GM12878 (cell line): ENCODE measurements around the gene SPRY1. TPM values are rescaled to one million over a fixed set of nuclear protein-coding genes. Genes with fewer than 3 reads are reported as not detected.

ENCODE experiments used
- ATAC-seq: fragments of 200-7000 bp; cut with Tn5 transposase; 3 replicates; pipeline ENCODE4 v1.9.1; 2020; ENCODE audit warnings: mild to moderate bottlenecking, moderate library complexity
- BruUV-seq: library from RNA; stranded (reverse); fragments of 400-500 nt; replicated peaks from 2 replicates; lab custom pipeline; 2021; lab: Mats Ljungman, UMichigan
- CTCF ChIA-PET: fragments of 300-600 bp; sonication (Branson Sonifier 250); formaldehyde crosslinking; extraction: SDS; loops from one replicate; lab custom pipeline; 2021; ENCODE audit warnings: inconsistent platforms; lab: Yijun Ruan, JAX
- POLR2A ChIA-PET: fragments of 350-600 bp; formaldehyde crosslinking; extraction: SDS; loops from one replicate; lab custom pipeline; 2021; ENCODE audit warnings: inconsistent platforms; lab: Charles Lee
- RAD21 ChIA-PET: fragments of 300-600 bp; sonication (Branson Sonifier 250); formaldehyde crosslinking; loops from one replicate; lab custom pipeline; 2023; ENCODE audit warnings: antibody characterized with exemption; ENCODE audit not compliant: unreplicated experiment; lab: Charles Lee
- SMC1A ChIA-PET: fragments of 300-600 bp; sonication (Branson Sonifier 250); formaldehyde crosslinking; loops from one replicate; lab custom pipeline; 2023; ENCODE audit not compliant: unreplicated experiment, uncharacterized antibody; lab: Charles Lee
- DNase-seq: peaks from one replicate; pipeline ENCODE4 v3.0.0-alpha.2; 2011; ENCODE audit warnings: low read depth, low spot score
- FAIRE-seq: peaks from 3 replicates; lab custom pipeline; 2011; peaks lifted over from hg19 to GRCh38; lab: Jason Lieb, UNC
- H2AFZ ChIP-seq: 2 replicates; pipeline ENCODE4 v1.6.0; 2011; ENCODE audit warnings: low read depth, low read length, control low read depth; ENCODE audit not compliant: control insufficient read depth
- H3K27ac ChIP-seq: 2 replicates; pipeline ENCODE4 v1.5.1; 2011; ENCODE audit warnings: control low read depth; ENCODE audit not compliant: control insufficient read depth, insufficient read depth
- H3K27me3 ChIP-seq, 2 experiments: replicated peaks in 1 of 2; 2 replicates each; pipeline versions ENCODE4 v1.6.0 to v1.6.1; 2011; ENCODE audit warnings: low read length in 1 of 2; ENCODE audit not compliant: control insufficient read depth in 2 of 2, insufficient read depth in 2 of 2
- H3K36me3 ChIP-seq, 2 experiments: 2 replicates each; pipeline ENCODE4 v1.5.1; 2011; ENCODE audit warnings: low read length in 1 of 2; ENCODE audit not compliant: control insufficient read depth in 2 of 2, insufficient read depth in 2 of 2
- H3K4me1 ChIP-seq: 2 replicates; pipeline ENCODE4 v1.6.1; 2011; ENCODE audit warnings: mild to moderate bottlenecking, low read length, moderate library complexity, mixed read lengths; ENCODE audit not compliant: control insufficient read depth, insufficient read depth
- H3K4me2 ChIP-seq: 2 replicates; pipeline ENCODE4 v1.6.0; 2011; ENCODE audit warnings: control low read depth; ENCODE audit not compliant: control insufficient read depth, insufficient read depth
- H3K4me3 ChIP-seq: fragments of 200-600 bp; sonication (generic); 2 replicates; pipeline ENCODE4 v1.5.1; 2016
- H3K79me2 ChIP-seq: 2 replicates; pipeline ENCODE4 v1.6.0; 2011; ENCODE audit warnings: low read length; ENCODE audit not compliant: control insufficient read depth, insufficient read depth
- H3K9ac ChIP-seq: 2 replicates; pipeline ENCODE4 v1.8.0; 2011; ENCODE audit warnings: low read length, control low read depth, mixed read lengths; ENCODE audit not compliant: control insufficient read depth, insufficient read depth
- H3K9me3 ChIP-seq: replicated peaks from 3 replicates; pipeline ENCODE4 v1.5.1; 2011; ENCODE audit warnings: mild to moderate bottlenecking, low read length; ENCODE audit not compliant: control insufficient read depth, insufficient read depth
- H4K20me1 ChIP-seq: 2 replicates; pipeline ENCODE4 v1.6.0; 2011; ENCODE audit not compliant: control insufficient read depth, insufficient read depth
- IKZF2 ChIP-seq, 2 experiments: fragments of 450-650 bp; IDR thresholded peaks; 2 replicates each; pipeline ENCODE4 v1.6.1; 2017; ENCODE audit warnings: mild to moderate bottlenecking in 2 of 2, moderate library complexity in 2 of 2
- WGBS: methylation state at CpG from one replicate; pipeline ENCODE4 v1.1.6; 2016; ENCODE audit warnings: low lambda C conversion rate; ENCODE audit not compliant: insufficient replicate concordance, insufficient coverage; ENCODE audit errors: missing lambda C conversion rate; 5-methylcytosine and 5-hydroxymethylcytosine counted together
- in situ Hi-C: fragments of 300-500 bp; cut with MboI; formaldehyde crosslinking; loops from 9 replicates; pipeline ENCODE4 v1.14.3; 2018; ENCODE audit warnings: mixed read lengths
- intact Hi-C: fragments of 100-400 bp; cut with micrococcal nuclease; formaldehyde crosslinking; loops from one replicate; pipeline ENCODE4 v1.14.2; 2022; ENCODE audit not compliant: unreplicated experiment
- polyA plus RNA-seq, 11 experiments: library from polyadenylated mRNA; depleted of rRNA in 4 of 11; unstranded in 6 of 11; stranded (reverse) in 5 of 11; fragments of >200 nt; fragmentation: Nextera tagmentation in 4 of 11; fragmentation: Illumina TruSeq in 1 of 11; extraction: Ambion mirVana in 4 of 11; extraction: Trizol in 1 of 11; gene quantifications; 1 replicate in 1 of 11; 2 replicates in 10 of 11; pipeline versions ENCODE4 v1.2.1 to v1.2.3, GENCODE V29; 2011 to 2016; ENCODE audit warnings: inconsistent platforms in 2 of 11, missing spikeins in 2 of 11, low read depth in 1 of 11
- total RNA-seq, 4 experiments: library from RNA; depleted of rRNA in 3 of 4; stranded (reverse); fragments of >200 nt in 3 of 4; fragmentation: Illumina TruSeq in 1 of 4; extraction: Trizol in 1 of 4; gene quantifications; 2 replicates each; pipeline versions ENCODE4 v1.2.1 to v1.2.3, GENCODE V29; 2013 to 2021
- TF ChIP-seq, protein P1 (sequence below): IDR thresholded peaks from 2 replicates; pipeline ENCODE4 v1.6.1; 2011; ENCODE audit warnings: low read depth, low read length, improper control_type of control experiment, borderline replicate concordance
- TF ChIP-seq, protein P2 (sequence below): fragments of 450-650 bp; formaldehyde crosslinking; IDR thresholded peaks from 2 replicates; pipeline ENCODE4 v1.4.0; 2022; ENCODE audit warnings: mild to moderate bottlenecking, moderate library complexity
- TF ChIP-seq, protein P3 (sequence below): fragments of 450-650 bp; IDR thresholded peaks from 2 replicates; pipeline ENCODE4 v1.6.1; 2016; ENCODE audit warnings: mild to moderate bottlenecking

The SPRY1 gene
- total and polyA plus RNA-seq, 10 of the 15 experiments (the other 5 are each of a cell fraction or from before 2014, with no cell fraction given), result 0.05 to 5.7 (median 0.23) TPM; not detected in 2

DNA sequence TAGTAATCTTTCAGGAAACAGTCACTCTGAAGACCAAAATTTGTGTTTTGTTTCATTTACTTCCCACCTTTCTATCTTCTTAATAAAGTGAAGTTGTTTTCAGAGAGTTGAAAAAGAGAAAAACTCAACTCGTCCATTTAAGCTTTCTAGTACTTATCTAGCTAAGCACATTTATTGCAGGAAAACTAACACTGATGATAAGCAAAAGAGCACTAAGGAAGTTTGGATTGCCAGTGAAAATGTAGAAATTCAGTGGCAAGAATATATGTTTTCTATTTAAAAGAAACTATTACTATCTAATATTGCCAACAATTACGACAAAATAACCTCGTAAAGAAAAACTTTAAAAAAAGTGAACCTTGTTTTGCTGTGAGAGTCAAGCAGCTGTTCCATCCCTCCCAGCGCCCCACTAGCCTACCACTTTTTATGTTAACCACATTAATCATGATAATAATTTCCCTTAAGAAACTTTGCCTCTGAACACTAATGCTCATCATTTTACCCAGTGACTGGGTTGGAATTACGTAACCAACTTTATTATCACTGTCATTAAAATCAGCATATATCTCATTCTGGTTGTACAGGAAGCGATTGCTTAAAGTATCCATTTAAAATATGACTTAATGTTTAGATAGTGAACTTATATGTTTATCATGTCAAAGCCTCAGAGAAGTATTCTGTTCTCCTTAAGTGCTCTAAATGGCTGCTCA, 24.8 kb downstream of the SPRY1 start (continued):
- TF ChIP-seq, protein P1, sequence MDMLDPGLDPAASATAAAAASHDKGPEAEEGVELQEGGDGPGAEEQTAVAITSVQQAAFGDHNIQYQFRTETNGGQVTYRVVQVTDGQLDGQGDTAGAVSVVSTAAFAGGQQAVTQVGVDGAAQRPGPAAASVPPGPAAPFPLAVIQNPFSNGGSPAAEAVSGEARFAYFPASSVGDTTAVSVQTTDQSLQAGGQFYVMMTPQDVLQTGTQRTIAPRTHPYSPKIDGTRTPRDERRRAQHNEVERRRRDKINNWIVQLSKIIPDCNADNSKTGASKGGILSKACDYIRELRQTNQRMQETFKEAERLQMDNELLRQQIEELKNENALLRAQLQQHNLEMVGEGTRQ, result no peak

DNA sequence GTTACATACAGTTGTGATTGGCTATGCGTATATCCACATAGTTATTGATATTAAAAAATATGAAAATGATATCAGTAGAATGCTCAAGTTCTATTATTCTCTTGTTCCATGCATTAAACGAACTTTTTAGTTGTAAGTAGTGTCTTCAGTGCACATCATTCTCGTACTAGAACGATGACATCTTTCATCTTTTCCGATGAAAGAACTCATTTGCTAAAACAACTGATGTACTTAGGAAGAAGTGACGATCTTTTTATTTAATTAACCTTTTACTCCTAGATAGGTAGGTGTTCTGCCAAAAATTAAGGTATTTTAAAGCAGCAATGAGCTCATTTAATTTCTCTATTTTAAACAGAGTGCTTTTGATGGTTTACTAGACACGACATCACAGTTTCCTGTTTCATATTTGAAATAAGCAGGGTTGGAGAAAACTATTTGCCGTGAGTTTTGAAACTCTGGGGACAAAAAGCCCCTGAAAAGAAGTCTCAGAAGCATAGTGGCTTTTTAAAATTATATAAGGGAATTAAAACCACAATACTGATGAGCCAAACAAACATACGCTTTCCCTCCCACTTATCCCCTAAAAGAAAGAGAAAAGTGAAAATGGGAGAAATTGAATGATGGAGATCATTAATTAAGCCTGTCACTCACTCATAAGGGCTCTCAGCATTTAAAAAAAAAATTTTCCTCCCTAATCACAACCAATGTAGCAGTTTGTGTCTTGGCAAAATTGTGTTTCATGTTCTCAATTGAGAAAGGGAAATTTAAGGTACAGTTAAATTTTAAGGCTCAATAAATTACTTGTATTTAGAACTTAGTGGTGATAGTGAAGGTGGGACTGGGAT, 25.6 kb downstream of the SPRY1 start:
- no peak for FAIRE-seq
- 18% methylated on average over 9 of the region's 9 CpGs for WGBS
- H3K4me1 ChIP-seq, result peaks cover 9% of the 10 kb centered on the region; the same call in 1 of the 2 replicates
- DNase-seq, result no peak
- H3K27ac ChIP-seq, result no peak overlapping the region
- TF ChIP-seq IKZF2 (IDR thresholded peaks at IDR 0.05), result peak; percentile 11 to 12; a peak in 1 of 4 replicates
- TF ChIP-seq, protein P2, sequence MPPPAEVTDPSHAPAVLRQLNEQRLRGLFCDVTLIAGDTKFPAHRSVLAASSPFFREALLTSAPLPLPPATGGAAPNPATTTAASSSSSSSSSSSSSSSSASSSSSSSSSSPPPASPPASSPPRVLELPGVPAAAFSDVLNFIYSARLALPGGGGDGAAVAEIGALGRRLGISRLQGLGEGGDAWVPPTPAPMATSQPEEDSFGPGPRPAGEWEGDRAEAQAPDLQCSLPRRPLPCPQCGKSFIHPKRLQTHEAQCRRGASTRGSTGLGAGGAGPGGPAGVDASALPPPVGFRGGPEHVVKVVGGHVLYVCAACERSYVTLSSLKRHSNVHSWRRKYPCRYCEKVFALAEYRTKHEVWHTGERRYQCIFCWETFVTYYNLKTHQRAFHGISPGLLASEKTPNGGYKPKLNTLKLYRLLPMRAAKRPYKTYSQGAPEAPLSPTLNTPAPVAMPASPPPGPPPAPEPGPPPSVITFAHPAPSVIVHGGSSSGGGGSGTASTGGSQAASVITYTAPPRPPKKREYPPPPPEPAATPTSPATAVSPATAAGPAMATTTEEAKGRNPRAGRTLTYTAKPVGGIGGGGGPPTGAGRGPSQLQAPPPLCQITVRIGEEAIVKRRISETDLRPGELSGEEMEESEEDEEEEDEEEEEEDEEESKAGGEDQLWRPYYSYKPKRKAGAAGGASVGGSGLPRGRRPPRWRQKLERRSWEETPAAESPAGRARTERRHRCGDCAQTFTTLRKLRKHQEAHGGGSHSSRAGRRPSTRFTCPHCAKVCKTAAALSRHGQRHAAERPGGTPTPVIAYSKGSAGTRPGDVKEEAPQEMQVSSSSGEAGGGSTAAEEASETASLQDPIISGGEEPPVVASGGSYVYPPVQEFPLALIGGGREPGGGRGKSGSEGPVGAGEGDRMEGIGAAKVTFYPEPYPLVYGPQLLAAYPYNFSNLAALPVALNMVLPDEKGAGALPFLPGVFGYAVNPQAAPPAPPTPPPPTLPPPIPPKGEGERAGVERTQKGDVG (CRISPR knock-in tag), result no peak
- TF ChIP-seq, protein P3, sequence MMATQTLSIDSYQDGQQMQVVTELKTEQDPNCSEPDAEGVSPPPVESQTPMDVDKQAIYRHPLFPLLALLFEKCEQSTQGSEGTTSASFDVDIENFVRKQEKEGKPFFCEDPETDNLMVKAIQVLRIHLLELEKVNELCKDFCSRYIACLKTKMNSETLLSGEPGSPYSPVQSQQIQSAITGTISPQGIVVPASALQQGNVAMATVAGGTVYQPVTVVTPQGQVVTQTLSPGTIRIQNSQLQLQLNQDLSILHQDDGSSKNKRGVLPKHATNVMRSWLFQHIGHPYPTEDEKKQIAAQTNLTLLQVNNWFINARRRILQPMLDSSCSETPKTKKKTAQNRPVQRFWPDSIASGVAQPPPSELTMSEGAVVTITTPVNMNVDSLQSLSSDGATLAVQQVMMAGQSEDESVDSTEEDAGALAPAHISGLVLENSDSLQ, result peak; percentile 84
- H3K4me2 ChIP-seq, result no peak overlapping the region; the same call in 1 of the 2 replicates
- no peak overlapping the region for H3K4me3 ChIP-seq
- no peaks in the 10 kb centered on the region for H3K79me2 ChIP-seq
- no peaks in the 10 kb centered on the region for H3K27me3 ChIP-seq
- SMC1A ChIA-PET, result interaction anchor here (0.6 to 1.9 kb wide), 8 partner anchors 10 to 143 kb away, joined by 3 to 8 read pairs (median 3); partner anchors contain the start of gene SPRY1
- RAD21 ChIA-PET, result interaction anchor here (1.3 kb wide), 1 partner anchor 22 kb away, joined by 3 read pairs; no protein-coding TSS in a partner anchor
- no peaks in the 10 kb centered on the region; the same call in 1 of the 3 replicates for H3K9me3 ChIP-seq
- H4K20me1 ChIP-seq, result no peaks in the 10 kb centered on the region
- ATAC-seq, result peak; percentile 44
- POLR2A ChIA-PET, result no interaction called here
- H3K36me3 ChIP-seq, result no peaks in the 10 kb centered on the region
- no TSS peak for BruUV-seq
- in situ Hi-C loops, result no loop called here
- intact Hi-C loops, result no loop called here
- CTCF ChIA-PET, result interaction anchor here (1.1 to 2.1 kb wide), 3 partner anchors 11 to 22 kb away, joined by 4 to 14 read pairs (median 4); no protein-coding TSS in a partner anchor
- H2AFZ ChIP-seq, result peak overlapping the region; percentile 24; the same call in 1 of the 2 replicates
- no peak overlapping the region for H3K9ac ChIP-seq
